Pons (tissue), 1 donor: ENCODE measurements around the gene MAN2C1.
"Not testable (repeated sequence)": the region's sequence is repeated elsewhere in the genome, so short reads cannot be mapped to it uniquely, and the experiment has no call there.

Source experiments
- DNase-seq: peaks from one replicate; pipeline ENCODE4 v3.0.0-alpha.2; 2016; ENCODE audit warnings: low spot score

The MAN2C1 gene

GRCh38 chr15:75360856-75361255 lies 7.6 kb downstream of the MAN2C1 start:
- DNase-seq = no peak

GRCh38 chr15:75360391-75360790 lies 8.0 kb downstream of the MAN2C1 start:
- DNase-seq = no peak

GRCh38 chr15:75359537-75360250 lies 8.7 kb downstream of the MAN2C1 start:
- no peak for DNase-seq

GRCh38 chr15:75358771-75359536 lies 9.5 kb downstream of the MAN2C1 start:
- DNase-seq = no peak

GRCh38 chr15:75357976-75358673 lies 10.3 kb downstream of the MAN2C1 start:
- no peak for DNase-seq

- DNase-seq = no peak
Measured at GRCh38 chr15:75356517-75356916, 11.9 kb downstream of the MAN2C1 start.

GRCh38 chr15:75356006-75356405 lies 12.4 kb downstream of the MAN2C1 start:
- no peak for DNase-seq

GRCh38 chr15:75355369-75355768 lies 13.0 kb downstream of the MAN2C1 start:
- DNase-seq = no peak

GRCh38 chr15:75354454-75354853 lies 14.0 kb downstream of the MAN2C1 start:
- DNase-seq = no peak

- DNase-seq = no peak
Measured at GRCh38 chr15:75353604-75354003, 14.8 kb downstream of the MAN2C1 start.

GRCh38 chr15:75352186-75353080 lies 16.0 kb downstream of the MAN2C1 start:
- no peak for DNase-seq

- DNase-seq = no peak
Measured at GRCh38 chr15:75350601-75351361, 17.6 kb downstream of the MAN2C1 start.

- DNase-seq = no peak
Measured at GRCh38 chr15:75349851-75350588, 18.4 kb downstream of the MAN2C1 start.

- not testable (repeated sequence) for DNase-seq
Measured at GRCh38 chr15:75349351-75349669, 19.1 kb downstream of the MAN2C1 start.

- no peak for DNase-seq
Measured at GRCh38 chr15:75348562-75349350, 19.7 kb downstream of the MAN2C1 start.

GRCh38 chr15:75348034-75348561 lies 20.3 kb downstream of the MAN2C1 start:
- DNase-seq = no peak

GRCh38 chr15:75347222-75348033 lies 21.0 kb downstream of the MAN2C1 start:
- DNase-seq = no peak

GRCh38 chr15:75346796-75347221 lies 21.6 kb downstream of the MAN2C1 start, which contains the start of gene NEIL1:
TSS of gene NEIL1 (plus strand) at chr15:75347039. CDS start at chr15:75348906, 1,867 bp downstream.
- DNase-seq = no peak
